Stimulated activated memory B cell treated with anti-CD40 and anti-IgM and Interleukin-4, amounts not matched to agents 10 μg/mL and 1 μg/mL and 100 μg/mL, for 72 hours (primary cell): ENCODE results near the gene AMN.
A peak's percentile ranks its signal among the peaks of the same experiment; 100 is the strongest.
"Not testable (repeated sequence)": the region's sequence is repeated elsewhere in the genome, so short reads cannot be mapped to it uniquely, and the experiment has no call there.

Experiments used
- ATAC-seq: fragments of 150-1000 bp; cut with Tn5 transposase; 2 replicates; pipeline ENCODE4 v1.10.0; 2021
- H3K27ac Mint-ChIP-seq: one replicate; pipeline ENCODE4 v1.8.0; 2022; ENCODE audit warnings: mild to moderate bottlenecking, mixed read lengths
- H3K27me3 Mint-ChIP-seq: one replicate; pipeline ENCODE4 v1.8.0; 2022; ENCODE audit warnings: mixed read lengths
- H3K36me3 Mint-ChIP-seq: one replicate; pipeline ENCODE4 v1.8.0; 2022; ENCODE audit warnings: mixed read lengths
- H3K4me1 Mint-ChIP-seq: one replicate; pipeline ENCODE4 v1.8.0; 2022; ENCODE audit warnings: mixed read lengths
- H3K4me3 Mint-ChIP-seq: one replicate; pipeline ENCODE4 v1.8.0; 2022; ENCODE audit warnings: mild to moderate bottlenecking, moderate library complexity, mixed read lengths
- H3K9me3 Mint-ChIP-seq: one replicate; pipeline ENCODE4 v1.8.0; 2022; ENCODE audit warnings: mixed read lengths

Gene AMN

DNA sequence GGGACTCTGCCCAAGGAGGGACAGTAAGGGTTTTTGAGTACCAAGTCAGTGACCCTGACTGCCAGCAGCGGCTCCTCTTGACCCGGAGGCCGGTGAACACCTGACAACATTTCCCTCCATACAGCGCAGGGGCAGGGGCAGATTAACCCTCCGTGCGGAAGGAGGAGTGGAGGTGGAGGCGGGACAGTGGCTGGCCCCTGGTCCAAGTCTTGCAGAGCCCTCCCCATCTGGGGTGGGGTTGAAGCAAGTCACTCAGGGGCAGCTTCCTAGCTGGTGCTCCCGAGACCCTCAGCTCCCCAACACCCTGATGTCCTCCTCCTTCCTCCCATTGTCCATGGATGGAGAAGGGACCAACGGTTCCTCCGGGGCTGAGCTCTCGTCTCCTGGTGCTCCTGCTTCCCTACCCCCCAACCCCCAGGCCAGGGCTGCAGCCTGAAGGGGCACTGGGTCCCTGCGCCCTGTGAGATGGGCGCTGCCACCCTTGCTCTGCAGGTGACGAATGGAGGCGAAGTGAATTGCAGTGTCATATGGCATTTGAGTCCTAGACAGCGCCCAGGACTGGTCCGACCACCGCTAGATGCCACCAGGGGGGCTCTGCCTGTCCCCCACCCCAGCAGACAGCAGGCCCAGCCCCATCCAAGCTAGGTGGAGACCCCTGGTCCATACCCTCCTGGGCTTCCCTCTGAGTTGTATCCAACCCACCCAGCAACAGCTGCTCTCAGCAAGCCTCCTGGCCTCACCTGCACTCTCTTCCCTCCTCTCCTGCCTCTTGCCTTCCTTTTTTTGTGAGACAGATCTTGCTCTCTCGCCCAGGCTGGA, 7.0 kb upstream of the AMN start:
- no peak for ATAC-seq
- H3K27me3 Mint-ChIP-seq: no peaks in the 10 kb centered on the region
- no peaks in the 10 kb centered on the region for H3K9me3 Mint-ChIP-seq
- no peak overlapping the region for H3K4me3 Mint-ChIP-seq
- peaks cover 19% of the 10 kb centered on the region for H3K36me3 Mint-ChIP-seq
- H3K27ac Mint-ChIP-seq: no peak overlapping the region
- peaks cover 23% of the 10 kb centered on the region for H3K4me1 Mint-ChIP-seq

GRCh38 chr14:102916347-102917055, 6.0 kb upstream of the AMN start:
- no peak overlapping the region for H3K4me3 Mint-ChIP-seq
- H3K4me1 Mint-ChIP-seq: peaks cover 23% of the 10 kb centered on the region
- H3K27ac Mint-ChIP-seq: no peak overlapping the region
- peaks cover 12% of the 10 kb centered on the region for H3K36me3 Mint-ChIP-seq
- ATAC-seq: peak; percentile 37
- no peaks in the 10 kb centered on the region for H3K27me3 Mint-ChIP-seq
- no peaks in the 10 kb centered on the region for H3K9me3 Mint-ChIP-seq

DNA sequence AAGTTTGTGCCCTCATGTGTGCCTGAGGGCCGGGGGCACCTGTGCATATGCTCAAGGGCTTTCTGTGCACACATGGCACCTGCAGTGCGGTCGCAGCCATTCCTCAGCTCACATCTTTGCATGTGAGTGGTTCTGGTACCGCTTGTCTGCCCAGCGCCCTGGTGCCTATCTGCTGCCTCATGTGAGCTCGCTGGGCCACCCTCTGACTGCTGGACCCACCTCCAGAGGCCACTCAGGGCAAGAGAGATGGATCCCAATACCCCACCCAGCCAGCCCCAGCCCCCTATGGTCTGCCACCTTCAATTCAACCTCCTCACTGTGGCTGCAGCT, 5.4 kb upstream of the AMN start:
- H3K4me1 Mint-ChIP-seq: peaks cover 23% of the 10 kb centered on the region
- no peaks in the 10 kb centered on the region for H3K9me3 Mint-ChIP-seq
- H3K36me3 Mint-ChIP-seq: peaks cover 7% of the 10 kb centered on the region
- no peak overlapping the region for H3K27ac Mint-ChIP-seq
- no peaks in the 10 kb centered on the region for H3K27me3 Mint-ChIP-seq
- peak; percentile 81 for ATAC-seq
- H3K4me3 Mint-ChIP-seq: no peak overlapping the region

GRCh38 chr14:102917469-102918211, 4.8 kb upstream of the AMN start:
- H3K27ac Mint-ChIP-seq: no peak overlapping the region
- no peak overlapping the region for H3K4me3 Mint-ChIP-seq
- H3K9me3 Mint-ChIP-seq: no peaks in the 10 kb centered on the region
- H3K4me1 Mint-ChIP-seq: peaks cover 19% of the 10 kb centered on the region
- peaks cover under 1% of the 10 kb centered on the region for H3K36me3 Mint-ChIP-seq
- ATAC-seq: peak; percentile 34
- H3K27me3 Mint-ChIP-seq: no peaks in the 10 kb centered on the region

GRCh38 chr14:102918438-102918837, 4.0 kb upstream of the AMN start:
- ATAC-seq: no peak
- H3K36me3 Mint-ChIP-seq: no peaks in the 10 kb centered on the region
- no peaks in the 10 kb centered on the region for H3K9me3 Mint-ChIP-seq
- peaks cover 17% of the 10 kb centered on the region for H3K4me1 Mint-ChIP-seq
- H3K4me3 Mint-ChIP-seq: no peak overlapping the region
- H3K27me3 Mint-ChIP-seq: no peaks in the 10 kb centered on the region
- no peak overlapping the region for H3K27ac Mint-ChIP-seq

DNA sequence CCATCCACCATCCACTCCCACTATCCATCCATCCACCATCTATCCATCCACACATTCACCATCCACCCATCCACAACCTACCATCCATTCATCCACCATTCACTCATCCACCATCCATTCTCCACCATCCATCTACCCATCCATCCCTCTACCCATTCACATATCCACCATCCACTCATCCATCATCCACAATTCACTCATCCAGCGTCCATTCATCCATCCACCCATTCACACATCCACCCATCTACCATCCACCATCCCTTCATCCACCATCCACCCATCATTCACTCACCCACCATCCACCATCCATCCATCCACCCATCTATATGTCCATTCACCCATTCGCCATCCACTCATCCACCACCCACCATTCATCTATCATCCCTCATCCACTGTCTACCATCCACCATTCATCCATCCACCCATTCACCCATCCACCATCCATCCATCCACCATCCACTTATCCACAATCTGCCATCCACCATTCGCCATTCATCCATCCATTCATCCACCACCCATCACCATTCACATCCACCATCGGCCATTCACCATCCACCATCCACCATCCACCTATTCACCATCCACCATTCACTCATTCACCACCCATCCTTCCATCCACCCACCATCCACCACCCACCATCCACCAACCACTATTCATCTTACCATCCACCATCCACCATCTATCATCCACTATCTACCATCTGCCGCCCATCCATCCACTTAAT, 2.0 kb upstream of the AMN start:
- H3K36me3 Mint-ChIP-seq: no peaks in the 10 kb centered on the region
- H3K27me3 Mint-ChIP-seq: no peaks in the 10 kb centered on the region
- no peaks in the 10 kb centered on the region for H3K9me3 Mint-ChIP-seq
- no peak overlapping the region for H3K4me3 Mint-ChIP-seq
- H3K4me1 Mint-ChIP-seq: peaks cover 12% of the 10 kb centered on the region
- no peak for ATAC-seq
- H3K27ac Mint-ChIP-seq: no peak overlapping the region

GRCh38 chr14:102920998-102921304, 1.5 kb upstream of the AMN start:
- ATAC-seq: no peak
- H3K9me3 Mint-ChIP-seq: no peaks in the 10 kb centered on the region
- H3K4me3 Mint-ChIP-seq: no peak overlapping the region
- no peaks in the 10 kb centered on the region for H3K36me3 Mint-ChIP-seq
- no peak overlapping the region for H3K27ac Mint-ChIP-seq
- peaks cover 12% of the 10 kb centered on the region for H3K4me1 Mint-ChIP-seq
- no peaks in the 10 kb centered on the region for H3K27me3 Mint-ChIP-seq

- no peak for ATAC-seq
- peaks cover 12% of the 10 kb centered on the region for H3K4me1 Mint-ChIP-seq
- H3K27me3 Mint-ChIP-seq: no peaks in the 10 kb centered on the region
- peak overlapping the region; percentile 75 for H3K4me3 Mint-ChIP-seq
- no peaks in the 10 kb centered on the region for H3K36me3 Mint-ChIP-seq
- H3K27ac Mint-ChIP-seq: peak overlapping the region; percentile 36
- no peaks in the 10 kb centered on the region for H3K9me3 Mint-ChIP-seq
These were observed 900 bp downstream of the AMN start for GRCh38 chr14:102923201-102923924.

GRCh38 chr14:102923925-102924486, 1.5 kb downstream of the AMN start:
- no peak overlapping the region for H3K4me3 Mint-ChIP-seq
- H3K27me3 Mint-ChIP-seq: no peaks in the 10 kb centered on the region
- no peaks in the 10 kb centered on the region for H3K36me3 Mint-ChIP-seq
- no peak for ATAC-seq
- no peaks in the 10 kb centered on the region for H3K9me3 Mint-ChIP-seq
- H3K27ac Mint-ChIP-seq: no peak overlapping the region
- peaks cover 12% of the 10 kb centered on the region for H3K4me1 Mint-ChIP-seq

DNA sequence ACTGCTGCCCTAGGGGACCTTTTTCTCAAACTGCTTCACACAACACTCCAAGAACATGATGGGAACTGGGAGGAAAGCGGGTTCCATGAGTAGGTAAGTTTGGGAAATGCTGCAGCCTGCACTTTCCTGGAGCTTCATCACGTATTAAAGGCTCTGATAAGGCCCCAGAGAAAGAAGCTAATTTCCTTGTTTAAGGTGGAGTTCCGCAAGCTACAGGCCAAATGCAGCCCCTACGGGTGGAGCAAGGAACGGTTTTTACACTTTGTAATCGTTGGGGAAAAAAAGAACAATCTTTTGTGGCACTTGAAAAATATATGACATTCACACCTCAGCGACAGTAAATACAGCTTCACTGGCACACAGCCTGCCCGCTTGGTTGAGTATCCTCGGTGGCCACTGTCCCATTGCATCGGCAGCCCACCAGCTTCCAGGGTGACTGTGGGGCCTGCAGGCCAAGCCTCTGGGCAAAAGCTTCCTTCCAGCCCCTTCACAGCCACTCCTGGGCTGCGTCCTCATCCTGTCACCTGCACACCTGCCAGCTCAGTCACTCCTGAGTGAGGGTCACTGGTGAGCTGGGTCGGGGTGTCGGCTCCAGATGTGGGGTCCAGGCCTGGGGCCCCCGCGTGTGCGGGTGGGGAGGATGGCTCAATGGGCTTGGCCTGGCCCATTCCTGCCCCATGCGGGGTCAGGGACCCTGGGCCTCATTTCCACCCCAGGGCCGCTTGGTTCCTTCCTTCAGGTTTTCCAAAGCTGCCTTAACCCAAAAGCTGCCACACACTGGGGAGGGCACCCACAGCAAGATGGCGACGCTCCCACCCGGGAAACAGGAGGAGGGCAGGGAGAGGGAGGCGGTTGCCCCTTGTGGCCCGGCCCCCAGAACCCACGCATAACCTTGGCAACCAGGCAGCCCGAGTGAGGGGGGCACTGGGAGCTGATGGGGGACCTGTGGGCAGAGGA, 2.4 kb downstream of the AMN start:
- Mint-ChIP-seq H3K27me3 (no peaks in the 10 kb centered on the region), H3K36me3 (no peaks in the 10 kb centered on the region), H3K27ac (no peak overlapping the region), H3K4me3 (no peak overlapping the region), H3K4me1 (peaks cover 12% of the 10 kb centered on the region), H3K9me3 (no peaks in the 10 kb centered on the region)
- ATAC-seq: no peak

GRCh38 chr14:102925646-102926045, 3.2 kb downstream of the AMN start:
- H3K36me3 Mint-ChIP-seq: no peaks in the 10 kb centered on the region
- no peaks in the 10 kb centered on the region for H3K27me3 Mint-ChIP-seq
- no peak overlapping the region for H3K4me3 Mint-ChIP-seq
- H3K4me1 Mint-ChIP-seq: peaks cover 12% of the 10 kb centered on the region
- H3K9me3 Mint-ChIP-seq: no peaks in the 10 kb centered on the region
- H3K27ac Mint-ChIP-seq: no peak overlapping the region
- no peak for ATAC-seq

- no peaks in the 10 kb centered on the region for H3K36me3 Mint-ChIP-seq
- H3K9me3 Mint-ChIP-seq: no peaks in the 10 kb centered on the region
- H3K4me3 Mint-ChIP-seq: no peak overlapping the region
- H3K27ac Mint-ChIP-seq: no peak overlapping the region
- no peak for ATAC-seq
- peaks cover 12% of the 10 kb centered on the region for H3K4me1 Mint-ChIP-seq
- H3K27me3 Mint-ChIP-seq: no peaks in the 10 kb centered on the region
These were observed 3.6 kb downstream of the AMN start for GRCh38 chr14:102926104-102926503.

DNA sequence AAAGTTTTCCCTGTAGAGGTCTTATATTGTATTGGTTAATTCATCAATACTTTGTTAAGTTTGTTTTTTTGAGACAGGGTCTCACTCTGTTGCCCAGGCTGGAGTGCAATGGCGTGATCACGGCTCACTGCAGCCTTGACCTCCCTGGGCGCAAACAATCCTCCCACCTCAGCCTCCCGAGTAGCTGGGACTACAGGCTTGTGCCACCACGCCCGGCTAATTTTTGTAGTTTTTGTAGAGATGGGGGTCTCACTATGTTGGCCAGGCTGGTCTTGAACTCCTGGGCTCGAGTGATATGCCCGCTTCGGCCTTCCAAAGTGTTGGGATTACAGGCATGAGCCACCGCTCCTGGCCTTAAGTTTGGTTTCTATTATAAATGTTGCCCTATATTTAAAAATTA, 4.4 kb downstream of the AMN start:
- not testable (repeated sequence) for ATAC-seq, H3K36me3 Mint-ChIP-seq, H3K9me3 Mint-ChIP-seq, H3K27me3 Mint-ChIP-seq, H3K4me3 Mint-ChIP-seq, H3K27ac Mint-ChIP-seq
- H3K4me1 Mint-ChIP-seq: peaks cover 18% of the 10 kb centered on the region
